Measurements from ENCODE around the gene UPF1. TPM values are rescaled to one million over a fixed set of nuclear protein-coding genes. Genes with fewer than 3 reads are reported as not detected.
A peak's percentile ranks its signal among the peaks of the same experiment; 100 is the strongest.

UPF1 gene
- total and polyA plus RNA-seq, 10 donors: 31.2 to 161 (median 84.4) TPM

DNA sequence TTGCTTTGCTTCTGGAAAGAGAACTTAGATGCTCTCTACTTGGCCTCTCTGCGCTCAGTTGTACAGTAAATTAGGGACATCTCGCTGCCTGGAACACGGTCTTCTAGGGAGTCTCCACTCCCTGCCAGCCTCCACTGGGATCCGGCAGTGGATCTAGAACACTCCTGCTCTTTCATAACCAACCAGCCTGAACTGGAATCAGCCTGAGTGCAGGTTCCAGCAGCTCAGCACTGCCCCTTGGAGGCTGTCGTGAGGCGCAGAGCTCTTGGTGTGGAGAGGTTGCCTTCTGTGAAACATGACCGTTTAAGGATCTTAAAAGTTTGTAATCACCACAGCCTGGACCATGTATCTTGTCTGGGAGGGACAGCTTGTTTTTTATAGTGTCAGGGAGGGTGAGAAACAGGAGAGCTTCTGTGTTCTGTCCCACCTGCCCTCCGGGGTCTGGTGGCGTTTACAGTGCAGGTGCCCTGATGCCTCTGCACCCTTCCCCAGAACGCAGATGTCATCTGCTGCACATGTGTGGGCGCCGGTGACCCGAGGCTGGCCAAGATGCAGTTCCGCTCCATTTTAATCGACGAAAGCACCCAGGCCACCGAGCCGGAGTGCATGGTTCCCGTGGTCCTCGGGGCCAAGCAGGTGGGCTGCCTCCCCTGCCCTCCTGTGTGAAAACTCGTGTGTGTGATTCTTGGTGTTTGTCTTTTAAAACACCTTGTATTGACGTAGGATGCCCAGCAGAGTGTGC is 24.8 kb downstream of the UPF1 start:
- Histone ChIP-seq H3K9me3 (no peaks in the 10 kb centered on the region), H3K4me3 (no peak overlapping the region), H3K36me3 (peaks cover 12 to 100% (median 100%) of the 10 kb centered on the region in 6 donors), H3K27ac (no peak overlapping the region), H3K4me1 (peaks cover 0 to 36% (median 20%) of the 10 kb centered on the region in 6 donors), H3K27me3 (replicated peaks in 1 of 7) (no peaks in the 10 kb centered on the region)
- intact Hi-C loops (cut with DNase I; ENCODE audit: low total_unique reads): no loop called here
- TF ChIP-seq POLR2AphosphoS5 (IDR thresholded peaks at IDR 0.05): peak in 1 of 3 donors; percentile 43
- no peak for TF ChIP-seq POLR2A (IDR thresholded peaks at IDR 0.05)
- WGBS, 5 donors: 93 to 94% (median 93%) methylated on average over 19 to 22 of the region's 22 CpGs
- no peak for DNase-seq

DNA sequence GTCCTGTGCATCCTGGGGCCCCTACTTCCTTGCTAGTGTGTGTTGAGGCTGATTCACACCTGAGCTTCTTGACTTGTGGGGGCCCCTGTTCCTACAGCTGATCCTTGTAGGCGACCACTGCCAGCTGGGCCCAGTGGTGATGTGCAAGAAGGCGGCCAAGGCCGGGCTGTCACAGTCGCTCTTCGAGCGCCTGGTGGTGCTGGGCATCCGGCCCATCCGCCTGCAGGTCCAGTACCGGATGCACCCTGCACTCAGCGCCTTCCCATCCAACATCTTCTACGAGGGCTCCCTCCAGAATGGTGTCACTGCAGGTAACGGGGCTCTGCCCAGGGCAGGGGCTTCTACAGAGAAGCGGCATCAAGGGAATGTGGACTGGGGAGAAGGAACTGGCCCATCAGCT is 25.5 kb downstream of the UPF1 start:
- 91 to 98% (median 94%) methylated on average over 6 to 13 of the region's 13 CpGs for WGBS, 5 donors

DNA sequence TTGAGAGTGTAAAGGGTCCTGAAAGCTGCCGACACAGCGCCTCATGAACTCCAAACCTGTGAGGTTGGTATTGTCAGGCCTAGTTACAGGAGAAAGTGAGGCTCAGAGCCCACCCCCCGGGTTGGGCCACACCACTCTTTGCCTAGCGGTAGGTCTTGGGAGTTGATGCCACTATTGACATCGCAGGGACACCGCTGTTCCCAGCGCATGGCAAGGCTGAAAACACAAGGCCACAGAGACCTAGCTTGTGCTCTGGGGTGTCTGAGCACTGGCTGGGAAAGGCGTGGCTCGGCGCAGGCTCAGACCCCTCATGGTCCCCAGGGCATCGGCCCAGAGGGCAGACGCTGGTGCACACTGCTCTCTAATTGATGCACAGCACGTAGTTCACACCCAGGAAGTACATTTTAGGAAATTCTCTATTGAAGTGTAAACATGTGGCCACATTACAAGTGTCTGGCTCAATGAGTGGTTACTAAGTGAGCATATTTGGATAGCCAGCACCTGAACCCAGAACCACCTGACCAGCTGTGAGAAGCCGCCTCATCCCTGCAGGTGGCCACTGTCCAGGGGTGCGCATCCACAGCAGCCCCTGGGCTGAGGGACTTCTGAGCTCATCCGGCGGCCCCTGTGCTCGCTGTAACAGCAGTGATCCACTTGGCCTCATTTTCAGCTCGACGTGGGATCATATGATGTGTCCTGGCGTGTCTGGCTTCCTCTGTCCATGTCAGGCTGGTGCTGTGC is 27.3 kb downstream of the UPF1 start:
- peak; percentile 62 for DNase-seq
- intact Hi-C loops (cut with DNase I; ENCODE audit: low total_unique reads): no loop called here

More for the DNA sequence above, 25.5 kb downstream of the UPF1 start:
- no peaks in the 10 kb centered on the region for H3K27me3 ChIP-seq (replicated peaks in 1 of 7)
- no peak overlapping the region for H3K27ac ChIP-seq
- H3K9me3 ChIP-seq: no peaks in the 10 kb centered on the region
- TF ChIP-seq POLR2AphosphoS5 (IDR thresholded peaks at IDR 0.05) (no peak), POLR2A (IDR thresholded peaks at IDR 0.05) (no peak)
- TF ChIP-seq, protein P1, sequence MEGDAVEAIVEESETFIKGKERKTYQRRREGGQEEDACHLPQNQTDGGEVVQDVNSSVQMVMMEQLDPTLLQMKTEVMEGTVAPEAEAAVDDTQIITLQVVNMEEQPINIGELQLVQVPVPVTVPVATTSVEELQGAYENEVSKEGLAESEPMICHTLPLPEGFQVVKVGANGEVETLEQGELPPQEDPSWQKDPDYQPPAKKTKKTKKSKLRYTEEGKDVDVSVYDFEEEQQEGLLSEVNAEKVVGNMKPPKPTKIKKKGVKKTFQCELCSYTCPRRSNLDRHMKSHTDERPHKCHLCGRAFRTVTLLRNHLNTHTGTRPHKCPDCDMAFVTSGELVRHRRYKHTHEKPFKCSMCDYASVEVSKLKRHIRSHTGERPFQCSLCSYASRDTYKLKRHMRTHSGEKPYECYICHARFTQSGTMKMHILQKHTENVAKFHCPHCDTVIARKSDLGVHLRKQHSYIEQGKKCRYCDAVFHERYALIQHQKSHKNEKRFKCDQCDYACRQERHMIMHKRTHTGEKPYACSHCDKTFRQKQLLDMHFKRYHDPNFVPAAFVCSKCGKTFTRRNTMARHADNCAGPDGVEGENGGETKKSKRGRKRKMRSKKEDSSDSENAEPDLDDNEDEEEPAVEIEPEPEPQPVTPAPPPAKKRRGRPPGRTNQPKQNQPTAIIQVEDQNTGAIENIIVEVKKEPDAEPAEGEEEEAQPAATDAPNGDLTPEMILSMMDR (IDR thresholded peaks at IDR 0.05 in 8 of 11, conservative IDR thresholded peaks at IDR 0.05 in 3 of 11): no peak
- peak; percentile 66 for DNase-seq
- H3K4me1 ChIP-seq: peaks cover 0 to 39% (median 22%) of the 10 kb centered on the region in 6 donors
- H3K4me3 ChIP-seq: no peak overlapping the region
- H3K36me3 ChIP-seq: peaks cover 12 to 100% (median 100%) of the 10 kb centered on the region in 6 donors
- intact Hi-C loops (cut with DNase I; ENCODE audit: low total_unique reads): no loop called here

DNA sequence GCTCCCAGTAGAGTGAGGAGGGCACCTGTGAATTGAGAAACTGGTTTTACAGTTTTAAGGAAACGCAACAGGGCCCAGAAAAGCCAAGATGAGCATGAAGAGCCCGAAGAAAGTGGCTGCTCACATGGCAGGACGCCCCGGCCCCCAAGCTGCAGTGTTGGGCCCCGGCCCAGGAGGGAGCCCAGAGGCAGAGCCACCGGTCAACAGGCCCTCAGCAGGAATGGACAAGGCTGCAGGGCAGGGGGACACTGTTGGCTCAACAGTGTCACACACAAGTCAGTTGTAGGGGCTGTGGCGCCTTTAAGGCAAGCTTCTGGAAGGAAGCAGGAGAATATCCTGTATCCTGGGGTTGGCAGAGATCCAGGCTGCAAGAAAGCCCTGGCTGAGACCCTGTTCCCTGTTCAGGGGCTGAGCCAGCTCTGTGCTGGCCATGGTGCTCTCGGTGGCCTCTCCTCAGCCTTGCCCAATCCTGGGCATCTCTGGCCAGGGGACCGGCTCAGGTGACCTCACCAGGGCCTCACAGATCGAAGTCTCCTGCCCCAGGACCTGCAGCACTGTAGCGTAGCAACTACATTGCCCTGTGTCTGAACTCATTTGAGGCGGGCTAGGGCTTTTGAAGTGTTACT is 28.0 kb downstream of the UPF1 start:
- peaks cover 0 to 30% (median 22%) of the 10 kb centered on the region in 6 donors for H3K4me1 ChIP-seq
- H3K9me3 ChIP-seq: no peaks in the 10 kb centered on the region
- TF ChIP-seq POLR2AphosphoS5 (IDR thresholded peaks at IDR 0.05): peak; percentile 30 to 54 (median 34)
- TF ChIP-seq, protein P1 (IDR thresholded peaks at IDR 0.05 in 8 of 11, conservative IDR thresholded peaks at IDR 0.05 in 3 of 11): no peak
- no peak for TF ChIP-seq POLR2A (IDR thresholded peaks at IDR 0.05)
- DNase-seq: peak; percentile 54
- peak overlapping the region in 3 of 8 donors; percentile 7 to 39 (median 35) for H3K27ac ChIP-seq
- intact Hi-C loops (cut with DNase I; ENCODE audit: low total_unique reads): no loop called here
- H3K4me3 ChIP-seq: no peak overlapping the region
- 74 to 91% (median 82%) methylated on average over 10 to 12 of the region's 12 CpGs for WGBS, 5 donors
- H3K36me3 ChIP-seq: peaks cover 12 to 100% (median 100%) of the 10 kb centered on the region in 6 donors
- no peaks in the 10 kb centered on the region for H3K27me3 ChIP-seq (replicated peaks in 1 of 7)

More for the DNA sequence above, 27.3 kb downstream of the UPF1 start:
- no peak overlapping the region for H3K4me3 ChIP-seq
- peaks cover 12 to 100% (median 100%) of the 10 kb centered on the region in 6 donors for H3K36me3 ChIP-seq
- TF ChIP-seq, protein P1 (IDR thresholded peaks at IDR 0.05 in 8 of 11, conservative IDR thresholded peaks at IDR 0.05 in 3 of 11): no peak
- TF ChIP-seq POLR2A (IDR thresholded peaks at IDR 0.05) (no peak), POLR2AphosphoS5 (IDR thresholded peaks at IDR 0.05) (peak in 1 of 3 donors; percentile 47)
- 87 to 91% (median 90%) methylated on average over 14 to 21 of the region's 21 CpGs for WGBS, 5 donors
- H3K27me3 ChIP-seq (replicated peaks in 1 of 7): no peaks in the 10 kb centered on the region
- H3K4me1 ChIP-seq: peaks cover 0 to 30% (median 22%) of the 10 kb centered on the region in 6 donors
- H3K9me3 ChIP-seq: no peaks in the 10 kb centered on the region
- H3K27ac ChIP-seq: peak overlapping the region in 1 of 8 donors; percentile 35

Measured in spleen (tissue), 11 donors.